Muscle of back (tissue), 11 donors: ENCODE measurements around the gene RPL35A. TPM values are rescaled to one million over a fixed set of nuclear protein-coding genes. Genes with fewer than 3 reads are reported as not detected.
"Not testable (repeated sequence)": the region's sequence is repeated elsewhere in the genome, so short reads cannot be mapped to it uniquely, and the experiment has no call there.

Experiments used
- DNase-seq, 3 donors: peaks; one replicate each; pipeline versions ENCODE4 v3.0.0 to v3.0.0-alpha.2; 2013
- polyA plus RNA-seq, 10 donors: library from polyadenylated mRNA; unstranded; fragments of 120-200 nt; gene quantifications; one replicate each; pipeline ENCODE4 v1.2.1, GENCODE V29; 2013; ENCODE audit not compliant: insufficient read length in 10 of 10

Gene RPL35A
- polyA plus RNA-seq, 10 donors = 1,727 to 2,176 (median 1,933) TPM

GRCh38 chr3:197940745-197941384, 9.1 kb upstream of the RPL35A start:
- DNase-seq = no peak

- peak in 2 of 3 donors; percentile 25 to 51 for DNase-seq
Measured at GRCh38 chr3:197942956-197943556, 6.9 kb upstream of the RPL35A start.

- no peak for DNase-seq
Measured at GRCh38 chr3:197949191-197949777, 706 bp upstream of the RPL35A start.

- DNase-seq = no peak
Measured at GRCh38 chr3:197950677-197951061, 679 bp downstream of the RPL35A start.

DNA sequence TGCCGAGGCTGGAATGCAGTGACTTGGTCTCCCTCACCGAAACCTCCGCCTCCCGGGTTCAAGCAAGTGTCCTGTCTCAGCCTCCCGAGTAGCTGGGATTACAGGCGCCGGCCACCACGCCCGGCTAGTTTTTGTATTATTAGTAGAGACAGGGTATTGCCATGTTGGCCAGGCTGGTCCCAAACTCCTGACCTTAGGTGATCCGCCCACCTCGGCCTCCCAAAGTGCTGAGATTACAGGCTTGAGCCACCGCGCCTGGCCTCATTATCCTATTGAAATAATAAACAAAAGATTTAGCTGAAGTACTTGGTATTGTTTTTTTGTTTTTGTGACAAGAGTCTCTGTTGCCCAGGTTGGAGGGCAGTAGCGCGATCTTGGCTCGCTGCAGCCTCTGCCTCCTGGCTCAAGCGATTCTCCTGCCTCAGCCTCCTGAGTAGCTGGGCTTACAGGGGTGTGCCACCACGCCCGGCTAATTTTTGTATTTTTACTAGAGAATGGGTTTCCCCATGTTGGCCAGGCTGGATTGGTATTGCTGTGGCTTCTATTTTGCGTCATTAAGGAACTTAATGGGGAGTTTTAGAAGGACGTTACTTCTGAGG, 1.5 kb downstream of the RPL35A start:
- no peak for DNase-seq

DNA sequence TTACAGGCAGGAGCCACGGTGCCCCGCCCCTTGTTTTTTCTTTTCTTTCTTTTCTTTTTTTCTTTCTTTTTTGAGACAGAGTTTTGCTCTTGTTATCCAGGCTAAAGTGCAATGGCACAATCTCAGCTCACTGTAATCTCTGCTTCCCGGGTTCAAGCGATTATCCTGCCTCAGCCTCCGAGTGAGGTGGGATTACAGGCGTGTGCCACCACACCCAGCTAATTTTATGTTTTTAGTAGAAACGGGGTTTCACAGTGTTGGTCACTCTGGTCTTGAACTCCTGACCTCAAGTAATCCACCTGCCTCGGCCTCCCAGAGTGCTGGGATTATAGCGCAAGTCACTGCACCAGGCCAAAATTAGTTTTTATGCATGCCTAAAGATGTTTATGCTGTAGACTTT, 2.5 kb downstream of the RPL35A start:
- DNase-seq = no peak

DNA sequence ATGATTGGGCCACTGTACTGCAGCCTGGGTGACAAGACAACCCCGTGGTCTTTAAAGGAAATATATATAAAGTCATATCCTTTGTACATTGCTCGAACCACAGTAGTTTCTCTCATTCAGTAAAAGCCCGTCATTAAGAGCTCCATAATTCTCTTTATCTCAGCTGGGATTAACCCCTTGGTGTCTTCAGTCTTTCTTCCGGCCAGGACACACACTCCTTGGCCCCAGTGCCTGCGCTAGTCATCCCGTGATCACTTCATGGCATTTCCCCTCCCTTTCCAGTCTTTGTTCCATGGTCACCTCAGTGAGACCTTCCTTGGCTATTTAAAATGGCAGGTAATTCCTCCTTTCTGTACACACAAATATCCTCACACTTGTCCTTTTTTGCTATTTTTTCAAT, 3.3 kb downstream of the RPL35A start:
- no peak for DNase-seq

- DNase-seq = no peak
Measured at GRCh38 chr3:197953881-197954280, 3.9 kb downstream of the RPL35A start.

GRCh38 chr3:197955892-197956477, 6.0 kb downstream of the RPL35A start:
- no peak for DNase-seq

DNA sequence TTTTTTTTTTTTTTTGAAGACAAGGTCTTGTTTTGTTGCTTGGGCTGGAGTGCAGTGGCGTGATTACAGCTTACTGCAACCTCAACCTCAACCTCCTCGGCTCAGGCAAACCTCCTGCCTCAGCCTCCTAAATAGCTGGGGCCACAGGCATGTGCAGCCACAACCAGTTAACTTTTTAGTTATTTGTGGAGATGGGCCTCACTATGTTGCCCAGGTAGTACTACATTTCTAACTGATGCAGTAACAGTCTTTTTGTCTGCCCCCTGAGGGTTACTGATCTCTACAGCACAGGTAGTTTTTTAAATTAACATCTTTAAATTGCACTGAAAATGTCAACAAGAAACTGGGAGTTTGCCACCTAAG, 6.6 kb downstream of the RPL35A start:
- DNase-seq = no peak

DNA sequence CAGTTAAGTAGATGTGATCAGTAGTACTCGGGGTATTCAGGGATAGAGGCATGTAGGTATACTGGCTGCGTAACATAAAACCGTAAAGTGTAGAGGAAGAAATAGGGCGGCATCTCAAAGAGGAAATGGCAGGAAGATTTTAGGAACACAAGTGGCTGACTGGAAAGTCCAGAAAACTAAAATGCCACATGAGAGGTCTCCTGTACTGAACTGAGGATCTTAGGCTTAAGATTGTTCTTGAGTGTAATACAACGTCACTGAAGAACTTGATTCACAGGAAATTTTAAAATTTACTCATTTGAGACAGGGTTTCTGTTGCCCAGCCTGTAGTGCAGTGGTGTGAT, 7.8 kb downstream of the RPL35A start:
- DNase-seq = no peak

DNA sequence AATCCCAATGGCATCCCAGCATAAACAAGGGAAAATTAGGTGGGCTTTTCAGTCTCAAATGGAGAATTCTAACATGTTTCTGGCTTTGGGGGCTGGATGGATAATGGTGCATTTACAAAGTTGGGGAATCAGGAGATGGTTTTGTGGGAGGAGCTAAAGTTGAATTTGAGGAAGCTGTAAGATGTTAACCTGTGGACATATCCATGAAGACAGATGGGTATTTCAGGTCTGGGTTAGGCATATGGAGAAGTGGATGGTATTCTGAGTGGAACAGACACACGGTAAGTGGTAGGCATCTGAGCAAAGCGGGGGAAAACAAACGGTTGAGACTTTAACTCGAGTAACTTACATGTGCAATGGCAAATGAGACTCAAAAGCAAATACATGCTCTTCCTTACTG, 8.4 kb downstream of the RPL35A start:
- no peak for DNase-seq

DNA sequence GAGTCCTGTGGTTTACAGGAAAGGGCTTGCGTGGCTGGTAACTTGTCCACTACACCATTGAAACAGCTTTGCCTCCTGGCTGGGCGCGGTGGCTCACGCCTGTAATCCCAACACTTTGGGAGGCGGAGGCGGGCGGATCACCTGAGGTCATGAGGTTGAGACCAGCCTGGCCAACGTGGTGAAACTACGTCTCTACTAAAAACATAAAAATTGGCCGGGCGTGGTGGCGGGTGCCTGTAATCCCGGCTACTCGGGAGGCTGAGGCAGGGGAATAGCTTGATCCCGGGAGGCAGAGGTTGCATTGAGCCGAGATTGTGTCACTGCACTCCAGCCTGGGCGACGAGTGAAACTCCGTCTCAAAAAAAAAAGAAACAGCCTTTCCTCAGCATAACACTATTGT, 8.9 kb downstream of the RPL35A start:
- DNase-seq = not testable (repeated sequence)

- no peak for DNase-seq
Measured at GRCh38 chr3:197959500-197959890, 9.5 kb downstream of the RPL35A start.

GRCh38 chr3:197959891-197960693, 10.1 kb downstream of the RPL35A start, which contains the start of gene LMLN:
Gene LMLN (plus strand): TSS chr3:197960217. CDS start chr3:197960246, 29 bp downstream.
- DNase-seq = peak; percentile 94 to 99 (median 96)

GRCh38 chr3:197960694-197961581, 10.9 kb downstream of the RPL35A start:
- peak in 1 of 3 donors; percentile 25 for DNase-seq

- DNase-seq = no peak
Measured at GRCh38 chr3:197961582-197961945, 11.6 kb downstream of the RPL35A start.

DNA sequence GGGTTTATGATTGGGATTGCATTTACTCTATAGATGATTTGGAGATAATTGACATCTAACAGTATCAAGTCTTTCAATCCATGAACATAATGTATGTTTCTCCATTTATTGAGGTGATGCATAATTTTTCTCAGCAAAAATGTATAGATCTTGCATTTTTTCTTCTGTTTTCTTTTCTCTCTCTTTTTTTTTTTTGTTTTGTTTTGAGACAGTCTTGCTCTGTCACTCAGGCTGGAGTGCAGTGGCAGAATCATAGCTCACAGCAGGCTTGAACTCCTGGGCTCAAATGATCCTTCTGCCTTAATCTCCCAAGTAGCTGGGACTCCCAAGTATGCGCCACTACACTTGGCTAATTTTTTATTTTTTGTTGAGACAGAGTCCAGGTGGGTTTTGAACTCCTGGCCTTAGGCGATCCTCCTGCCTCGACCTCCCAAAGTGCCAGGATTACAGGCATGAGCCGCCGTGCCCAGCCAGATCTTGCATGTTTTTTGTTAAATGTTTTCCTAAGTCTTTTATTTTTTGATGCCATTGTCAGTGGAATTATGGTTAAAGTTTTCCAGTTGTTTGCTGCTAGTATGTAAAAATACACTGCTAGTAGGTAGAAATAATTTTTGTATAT, 13.1 kb downstream of the RPL35A start:
- DNase-seq = no peak

DNA sequence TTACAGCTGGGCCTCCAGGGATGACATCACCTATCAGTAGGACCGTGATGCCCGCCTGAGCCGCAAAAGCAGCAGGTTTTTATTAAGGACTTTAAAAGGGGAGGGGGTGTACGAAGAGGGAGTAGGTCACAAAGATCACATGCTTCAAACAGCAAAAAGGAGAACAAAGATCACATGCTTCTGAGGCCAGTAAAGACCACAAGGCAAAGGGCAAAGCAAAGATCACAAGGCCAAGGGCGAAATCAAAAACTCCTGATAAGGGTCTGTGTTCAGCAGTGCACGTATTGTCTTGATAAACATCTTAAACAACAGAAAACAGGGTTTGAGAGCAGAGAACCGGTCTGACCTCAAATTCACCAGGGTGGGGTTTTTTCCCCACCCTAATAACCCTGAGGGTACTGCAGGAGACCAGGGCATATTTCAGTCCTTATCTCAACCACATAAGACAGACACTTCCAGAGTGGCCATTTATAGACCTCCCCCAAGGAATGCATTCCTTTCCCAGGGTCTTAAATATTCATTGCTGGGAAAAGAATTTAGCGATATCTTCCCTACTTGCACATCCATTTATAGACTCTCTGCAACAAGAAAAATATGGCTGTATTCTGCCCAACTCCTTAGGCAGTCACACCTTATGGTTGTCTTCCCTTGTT, 17.5 kb downstream of the RPL35A start:
- DNase-seq = not testable (repeated sequence)

- DNase-seq = no peak
Measured at GRCh38 chr3:197970588-197970987, 20.6 kb downstream of the RPL35A start.
